Right forelimb (tissue), 1 donor: ENCODE data around the gene NBPF1.
A peak's percentile ranks its signal among the peaks of the same experiment; 100 is the strongest.
"Not testable (repeated sequence)": the region's sequence is repeated elsewhere in the genome, so short reads cannot be mapped to it uniquely, and the experiment has no call there.

Source experiments
- DNase-seq: peaks from one replicate; pipeline ENCODE4 v3.0.0-alpha.2; 2018

NBPF1 gene

GRCh38 chr1:16613185-16614147, at the start of gene NBPF1:
Gene NBPF1, minus strand, starts transcription at chr1:16613564.
- peak; percentile 99 for DNase-seq

GRCh38 chr1:16658234-16658633, 44.9 kb upstream of the NBPF1 start:
- not testable (repeated sequence) for DNase-seq

GRCh38 chr1:16656981-16657683, 43.8 kb upstream of the NBPF1 start:
- DNase-seq, result not testable (repeated sequence)

- DNase-seq, result not testable (repeated sequence)
Measured at GRCh38 chr1:16656574-16656973, 43.2 kb upstream of the NBPF1 start.

GRCh38 chr1:16651560-16651959, 38.2 kb upstream of the NBPF1 start:
- not testable (repeated sequence) for DNase-seq

GRCh38 chr1:16649960-16650359, 36.6 kb upstream of the NBPF1 start:
- not testable (repeated sequence) for DNase-seq

GRCh38 chr1:16649390-16649789, 36.0 kb upstream of the NBPF1 start:
- DNase-seq, result not testable (repeated sequence)

- not testable (repeated sequence) for DNase-seq
Measured at GRCh38 chr1:16648756-16649155, 35.4 kb upstream of the NBPF1 start.

- DNase-seq, result peak; percentile 41
Measured at GRCh38 chr1:16648250-16648649, 34.9 kb upstream of the NBPF1 start.

GRCh38 chr1:16647179-16648176, 34.1 kb upstream of the NBPF1 start:
- not testable (repeated sequence) for DNase-seq

- DNase-seq, result not testable (repeated sequence)
Measured at GRCh38 chr1:16646716-16647115, 33.4 kb upstream of the NBPF1 start.

GRCh38 chr1:16646061-16646664, 32.8 kb upstream of the NBPF1 start:
- DNase-seq, result peak; percentile 37

GRCh38 chr1:16645271-16646060, 32.1 kb upstream of the NBPF1 start:
- DNase-seq, result peak; percentile 38

GRCh38 chr1:16644482-16645270, 31.3 kb upstream of the NBPF1 start:
- DNase-seq, result peak; percentile 100

- no peak for DNase-seq
Measured at GRCh38 chr1:16644193-16644481, 30.8 kb upstream of the NBPF1 start.

GRCh38 chr1:16643476-16644192, 30.3 kb upstream of the NBPF1 start:
- DNase-seq, result not testable (repeated sequence)

GRCh38 chr1:16643001-16643411, 29.6 kb upstream of the NBPF1 start:
- peak; percentile 45 for DNase-seq

- peak; percentile 40 for DNase-seq
Measured at GRCh38 chr1:16642025-16642966, 28.9 kb upstream of the NBPF1 start.
